ENCODE data around the gene AP5B1.

Gene AP5B1, protein sequence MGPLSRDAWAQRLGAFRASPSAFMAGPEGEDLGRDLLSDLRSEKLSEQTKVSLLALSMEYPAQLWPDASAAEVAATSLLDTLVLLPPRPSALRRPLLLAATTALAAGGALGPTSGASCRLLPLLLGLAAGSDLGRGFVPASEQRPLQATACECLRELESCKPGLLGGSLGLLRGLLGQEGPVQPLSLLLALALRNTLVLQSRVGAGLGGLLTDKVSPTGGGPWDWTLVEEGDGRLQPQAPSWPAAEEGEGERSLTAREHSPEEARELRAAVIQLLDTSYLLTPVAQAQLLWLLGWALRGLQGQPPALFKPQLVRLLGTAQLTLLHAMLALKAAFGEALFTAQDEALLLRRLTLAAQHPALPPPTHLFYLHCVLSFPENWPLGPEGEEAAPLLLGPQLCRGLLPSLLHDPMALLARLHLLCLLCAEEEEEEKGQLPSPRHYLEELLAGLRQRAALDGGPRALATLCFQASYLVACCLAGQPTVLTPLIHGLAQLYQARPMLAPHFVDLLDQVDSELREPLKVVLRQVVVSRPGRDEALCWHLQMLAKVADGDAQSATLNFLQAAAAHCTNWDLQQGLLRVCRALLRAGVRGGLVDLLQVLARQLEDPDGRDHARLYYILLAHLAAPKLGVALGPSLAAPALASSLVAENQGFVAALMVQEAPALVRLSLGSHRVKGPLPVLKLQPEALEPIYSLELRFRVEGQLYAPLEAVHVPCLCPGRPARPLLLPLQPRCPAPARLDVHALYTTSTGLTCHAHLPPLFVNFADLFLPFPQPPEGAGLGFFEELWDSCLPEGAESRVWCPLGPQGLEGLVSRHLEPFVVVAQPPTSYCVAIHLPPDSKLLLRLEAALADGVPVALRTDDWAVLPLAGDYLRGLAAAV

GRCh38 chr11:65780770-65781151 is at the start of gene AP5B1:
AP5B1 (minus strand) TSS chr11:65780976; CDS start chr11:65780591, 385 bp downstream.
- TF ChIP-seq, protein P1, sequence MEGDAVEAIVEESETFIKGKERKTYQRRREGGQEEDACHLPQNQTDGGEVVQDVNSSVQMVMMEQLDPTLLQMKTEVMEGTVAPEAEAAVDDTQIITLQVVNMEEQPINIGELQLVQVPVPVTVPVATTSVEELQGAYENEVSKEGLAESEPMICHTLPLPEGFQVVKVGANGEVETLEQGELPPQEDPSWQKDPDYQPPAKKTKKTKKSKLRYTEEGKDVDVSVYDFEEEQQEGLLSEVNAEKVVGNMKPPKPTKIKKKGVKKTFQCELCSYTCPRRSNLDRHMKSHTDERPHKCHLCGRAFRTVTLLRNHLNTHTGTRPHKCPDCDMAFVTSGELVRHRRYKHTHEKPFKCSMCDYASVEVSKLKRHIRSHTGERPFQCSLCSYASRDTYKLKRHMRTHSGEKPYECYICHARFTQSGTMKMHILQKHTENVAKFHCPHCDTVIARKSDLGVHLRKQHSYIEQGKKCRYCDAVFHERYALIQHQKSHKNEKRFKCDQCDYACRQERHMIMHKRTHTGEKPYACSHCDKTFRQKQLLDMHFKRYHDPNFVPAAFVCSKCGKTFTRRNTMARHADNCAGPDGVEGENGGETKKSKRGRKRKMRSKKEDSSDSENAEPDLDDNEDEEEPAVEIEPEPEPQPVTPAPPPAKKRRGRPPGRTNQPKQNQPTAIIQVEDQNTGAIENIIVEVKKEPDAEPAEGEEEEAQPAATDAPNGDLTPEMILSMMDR (IDR thresholded peaks at IDR 0.05; ENCODE audit: low read depth, low read length): no peak
- peak; percentile 33 to 48 for DNase-seq (ENCODE audit: low read depth in 2 of 2)
- H3K4me3 ChIP-seq (replicated peaks in 1 of 2; ENCODE audit: low read depth in 2 of 2, low read length in 2 of 2): peak within 1 kb of the TSS; percentile 87

DNA sequence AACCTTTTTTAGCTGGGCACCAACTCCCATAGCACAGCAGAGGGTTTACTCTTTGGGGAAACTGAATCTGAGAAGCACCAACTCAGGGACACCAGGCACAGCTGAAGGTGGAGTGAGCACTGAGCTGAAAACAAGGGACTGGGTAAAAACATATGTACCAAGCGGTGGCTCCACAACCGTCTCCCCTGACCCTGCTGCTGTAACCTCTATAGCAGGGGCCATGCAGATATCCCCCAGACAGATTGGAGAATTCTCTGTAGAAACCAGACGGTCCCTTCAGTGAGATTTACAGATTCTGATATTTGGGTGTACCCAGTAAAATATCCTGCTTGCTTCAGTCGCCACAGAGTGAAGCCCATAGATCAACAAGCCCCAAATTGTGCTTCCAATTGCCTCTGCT is 48.7 kb upstream of the AP5B1 start:
- H3K4me3 ChIP-seq (replicated peaks in 1 of 2; ENCODE audit: low read depth in 2 of 2, low read length in 2 of 2): no peak overlapping the region
- TF ChIP-seq, protein P1 (IDR thresholded peaks at IDR 0.05; ENCODE audit: low read depth, low read length): no peak
- no peak for DNase-seq (ENCODE audit: low read depth in 2 of 2)

- no peak for DNase-seq (ENCODE audit: low read depth in 2 of 2)
- no peak overlapping the region for H3K4me3 ChIP-seq (replicated peaks in 1 of 2; ENCODE audit: low read depth in 2 of 2, low read length in 2 of 2)
- TF ChIP-seq, protein P1 (IDR thresholded peaks at IDR 0.05; ENCODE audit: low read depth, low read length): no peak
Observed at GRCh38 chr11:65826984-65827735, 46.4 kb upstream of the AP5B1 start.

DNA sequence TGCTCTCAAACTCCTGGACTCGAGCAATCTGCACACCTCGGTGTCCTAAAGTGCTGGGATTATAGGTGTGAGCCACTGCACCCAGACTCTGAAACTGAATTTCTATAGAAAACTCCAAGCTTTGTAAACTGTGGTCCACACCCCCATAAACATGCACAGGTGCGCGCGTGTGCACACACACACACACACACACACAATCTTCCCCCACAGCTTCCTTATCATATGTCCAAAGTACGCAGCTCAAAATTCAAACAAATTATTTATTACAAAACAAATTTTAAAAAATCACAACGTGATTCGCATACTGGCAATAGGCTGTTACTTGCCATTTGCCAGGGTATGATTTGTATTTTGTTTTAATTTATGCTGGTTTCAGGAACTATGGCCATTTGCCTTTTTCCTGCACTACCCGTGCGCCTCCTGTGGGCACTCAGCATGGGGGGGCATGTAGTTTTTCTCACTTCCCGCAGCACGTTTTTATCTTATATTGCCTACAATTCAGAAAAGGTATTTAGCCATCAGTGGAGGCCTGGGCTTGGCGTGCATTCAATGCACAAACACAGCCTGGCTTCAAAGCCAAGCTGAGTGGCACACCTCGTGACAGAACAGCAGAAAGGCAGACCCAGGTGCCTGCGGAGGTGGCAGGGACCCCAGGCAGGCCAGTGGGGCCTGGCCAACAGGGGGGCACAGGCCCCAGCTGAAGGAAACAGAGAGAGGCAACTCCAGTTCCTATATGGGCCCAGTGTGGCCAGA is 42.2 kb upstream of the AP5B1 start:
- TF ChIP-seq, protein P1 (IDR thresholded peaks at IDR 0.05; ENCODE audit: low read depth, low read length): no peak
- no peak overlapping the region for H3K4me3 ChIP-seq (replicated peaks in 1 of 2; ENCODE audit: low read depth in 2 of 2, low read length in 2 of 2)
- DNase-seq (ENCODE audit: low read depth in 2 of 2): no peak

DNA sequence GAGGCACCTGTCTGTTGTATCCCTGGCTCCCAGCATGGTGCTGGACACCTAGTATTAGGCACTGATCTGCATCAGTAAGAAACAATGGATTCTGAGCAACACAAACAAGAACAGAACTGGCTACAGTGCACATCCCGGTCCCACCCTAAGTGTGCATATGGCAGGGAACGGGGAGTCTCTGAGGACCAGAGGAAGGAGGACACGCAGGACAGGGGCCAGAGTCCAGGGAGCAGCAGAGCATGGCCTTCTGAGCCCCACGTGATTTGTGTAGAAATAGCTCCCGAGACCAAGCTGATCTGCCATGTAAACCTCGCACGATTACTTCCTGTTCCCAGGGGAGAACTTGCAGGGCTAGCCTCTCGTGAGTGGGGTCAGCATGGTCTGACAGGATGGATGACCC is 40.3 kb upstream of the AP5B1 start:
- TF ChIP-seq, protein P1 (IDR thresholded peaks at IDR 0.05; ENCODE audit: low read depth, low read length): no peak

More for the DNA sequence above, 40.3 kb upstream of the AP5B1 start:
- DNase-seq (ENCODE audit: low read depth in 2 of 2): no peak
- H3K4me3 ChIP-seq (replicated peaks in 1 of 2; ENCODE audit: low read depth in 2 of 2, low read length in 2 of 2): no peak overlapping the region
